ENCODE results near the gene TKTL1. TPM values are rescaled to one million over a fixed set of nuclear protein-coding genes. Genes with fewer than 3 reads are reported as not detected.

The TKTL1 gene
- total RNA-seq, 2 donors from 2014 or later = 1.1 to 4.0 TPM

GRCh38 chrX:154349359-154349935, 53.9 kb downstream of the TKTL1 start:
- Histone ChIP-seq H3K27ac (no peak overlapping the region), H3K27me3 (no peaks in the 10 kb centered on the region), H3K4me1 (no peaks in the 10 kb centered on the region), H3K9me3 (no peaks in the 10 kb centered on the region), H3K4me3 (no peak overlapping the region), H3K36me3 (peaks cover 58% of the 10 kb centered on the region)
- no peak for TF ChIP-seq CTCF (IDR thresholded peaks at IDR 0.05)
- DNase-seq (ENCODE audit: low spot score) = no peak

- Histone ChIP-seq H3K27me3 (no peaks in the 10 kb centered on the region), H3K36me3 (peaks cover 63% of the 10 kb centered on the region), H3K4me3 (no peak overlapping the region), H3K9me3 (no peaks in the 10 kb centered on the region), H3K27ac (no peak overlapping the region), H3K4me1 (no peaks in the 10 kb centered on the region)
- no peak for TF ChIP-seq CTCF (IDR thresholded peaks at IDR 0.05)
- no peak for DNase-seq (ENCODE audit: low spot score)
Observed at GRCh38 chrX:154349979-154350378, 54.4 kb downstream of the TKTL1 start.

- no peaks in the 10 kb centered on the region for H3K9me3 ChIP-seq
- no peak for DNase-seq (ENCODE audit: low spot score)
- H3K36me3 ChIP-seq = peaks cover 70% of the 10 kb centered on the region
- H3K27ac ChIP-seq = peak overlapping the region in 1 of 2 donors; percentile 11
- no peaks in the 10 kb centered on the region for H3K27me3 ChIP-seq
- no peak for TF ChIP-seq CTCF (IDR thresholded peaks at IDR 0.05)
- no peak overlapping the region for H3K4me3 ChIP-seq
- no peaks in the 10 kb centered on the region for H3K4me1 ChIP-seq
Observed at GRCh38 chrX:154350429-154351182, 55.0 kb downstream of the TKTL1 start.

- H3K4me1 ChIP-seq = no peaks in the 10 kb centered on the region
- H3K27ac ChIP-seq = peak overlapping the region; percentile 11 to 13
- peaks cover 71% of the 10 kb centered on the region for H3K36me3 ChIP-seq
- no peak overlapping the region for H3K4me3 ChIP-seq
- no peak for DNase-seq (ENCODE audit: low spot score)
- no peak for TF ChIP-seq CTCF (IDR thresholded peaks at IDR 0.05)
- no peaks in the 10 kb centered on the region for H3K27me3 ChIP-seq
- H3K9me3 ChIP-seq = no peaks in the 10 kb centered on the region
Observed at GRCh38 chrX:154351183-154352011, 55.8 kb downstream of the TKTL1 start.

- no peaks in the 10 kb centered on the region for H3K9me3 ChIP-seq
- H3K4me3 ChIP-seq = no peak overlapping the region
- no peaks in the 10 kb centered on the region for H3K4me1 ChIP-seq
- no peak for TF ChIP-seq CTCF (IDR thresholded peaks at IDR 0.05)
- DNase-seq (ENCODE audit: low spot score) = no peak
- peak overlapping the region in 1 of 2 donors; percentile 13 for H3K27ac ChIP-seq
- H3K36me3 ChIP-seq = peaks cover 76% of the 10 kb centered on the region
- H3K27me3 ChIP-seq = no peaks in the 10 kb centered on the region
Observed at GRCh38 chrX:154352012-154352401, 56.4 kb downstream of the TKTL1 start.
